ENCODE results near the gene TNFRSF6B.

TNFRSF6B gene

DNA sequence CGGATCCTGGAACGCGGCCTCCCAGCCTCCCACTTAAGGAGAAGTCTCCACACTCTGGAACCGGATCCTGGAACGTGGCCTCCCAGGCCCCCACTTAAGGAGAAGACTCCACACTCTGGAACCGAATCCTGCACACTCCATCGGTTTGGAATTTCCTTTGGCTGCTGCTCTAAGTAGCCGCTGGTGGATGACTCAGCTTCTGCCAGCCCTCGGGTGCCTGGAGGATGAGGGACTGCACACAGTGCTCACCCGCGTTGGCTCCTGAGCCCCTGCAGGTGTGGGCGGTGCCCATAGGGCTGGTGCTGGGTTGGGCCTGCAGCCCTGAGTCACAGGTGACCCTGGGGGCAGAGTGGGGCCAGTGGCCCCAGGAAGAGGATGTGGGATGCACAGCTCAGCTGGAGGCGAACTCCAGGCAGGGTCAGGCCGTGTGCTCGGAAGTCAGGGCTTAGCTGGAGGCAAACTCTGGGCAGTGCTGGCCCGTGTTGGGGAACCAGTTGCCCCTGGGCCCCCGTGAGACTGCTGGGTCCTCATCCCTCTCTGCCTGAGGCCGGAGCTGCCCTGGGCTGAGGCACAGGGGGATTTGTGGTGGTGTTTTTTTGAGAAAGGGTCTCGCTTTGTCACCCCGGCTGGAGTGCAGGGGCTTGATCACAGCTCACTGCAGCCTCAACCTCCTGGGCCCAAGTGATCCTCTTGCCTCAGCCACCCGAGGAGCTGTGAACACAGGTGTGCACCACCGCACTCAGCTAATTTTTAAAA lies 13.9 kb upstream of the TNFRSF6B start:
- peak in 2 of 51 donors; percentile 12 to 53 for DNase-seq

GRCh38 chr20:63685269-63686026 lies 11.0 kb upstream of the TNFRSF6B start:
- no peak for DNase-seq

DNA sequence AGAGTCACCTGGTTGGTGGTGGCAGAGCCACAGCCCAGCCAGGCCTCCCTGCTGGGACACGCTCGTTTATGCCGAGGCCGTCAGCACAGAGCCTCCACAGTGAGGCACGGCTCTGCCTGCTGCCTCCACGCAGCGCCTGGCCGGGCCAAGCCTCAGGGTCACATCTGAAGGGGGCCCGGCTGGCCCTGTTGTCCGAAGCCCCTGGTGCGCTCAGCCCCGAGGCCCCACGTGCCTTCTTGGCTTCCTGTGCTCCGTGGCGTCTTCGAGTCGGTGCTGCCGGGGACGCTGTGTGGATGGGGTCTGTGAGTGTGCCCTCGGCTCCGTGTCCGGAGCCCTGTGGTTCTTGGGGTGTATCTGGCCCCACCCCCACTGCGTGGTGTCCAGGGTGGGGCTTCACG lies 10.4 kb upstream of the TNFRSF6B start:
- no peak for DNase-seq

GRCh38 chr20:63686492-63687321 lies 9.7 kb upstream of the TNFRSF6B start:
- DNase-seq = peak in 4 of 51 donors; percentile 9 to 35 (median 17)

GRCh38 chr20:63687419-63688178 lies 8.9 kb upstream of the TNFRSF6B start:
- DNase-seq = no peak

DNA sequence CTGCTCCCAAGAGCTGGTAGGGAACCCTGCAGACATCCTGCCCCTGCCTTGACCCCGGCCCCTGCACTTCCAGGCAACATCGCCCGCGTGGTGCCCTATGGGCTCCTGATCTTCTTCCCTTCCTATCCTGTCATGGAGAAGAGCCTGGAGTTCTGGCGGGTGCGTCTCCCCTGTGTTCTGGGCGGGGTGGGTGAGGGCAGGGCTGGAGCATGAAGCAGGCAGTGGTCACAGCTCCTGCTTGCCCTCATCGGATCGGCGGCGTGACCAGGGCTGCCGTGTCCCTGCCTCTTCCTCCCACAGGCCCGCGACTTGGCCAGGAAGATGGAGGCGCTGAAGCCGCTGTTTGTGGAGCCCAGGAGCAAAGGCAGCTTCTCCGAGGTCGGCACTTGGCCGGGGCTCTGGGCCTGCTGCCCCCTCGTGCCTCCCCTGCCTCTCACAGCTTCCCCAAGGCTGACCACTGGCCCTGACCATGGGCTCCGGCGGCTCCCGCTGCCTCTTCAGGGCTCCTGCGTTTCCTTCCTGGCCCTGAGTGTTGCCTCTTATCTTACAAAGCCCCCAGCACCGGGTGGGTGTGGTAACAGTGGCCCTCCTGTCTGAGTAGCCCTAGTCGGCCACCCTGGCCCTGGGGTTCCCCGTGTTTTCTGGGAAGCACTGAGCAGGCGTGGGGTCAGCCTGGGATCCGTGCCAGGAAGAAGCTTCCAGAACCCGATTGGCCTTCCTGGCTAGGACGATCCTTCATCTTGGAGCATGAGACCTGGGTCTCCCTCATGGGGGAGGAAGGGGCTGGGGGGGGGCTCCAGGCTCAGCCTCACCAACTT lies 8.0 kb upstream of the TNFRSF6B start:
- peak in 1 of 51 donors; percentile 15 for DNase-seq

GRCh38 chr20:63689046-63690002 lies 7.1 kb upstream of the TNFRSF6B start:
- DNase-seq = no peak

DNA sequence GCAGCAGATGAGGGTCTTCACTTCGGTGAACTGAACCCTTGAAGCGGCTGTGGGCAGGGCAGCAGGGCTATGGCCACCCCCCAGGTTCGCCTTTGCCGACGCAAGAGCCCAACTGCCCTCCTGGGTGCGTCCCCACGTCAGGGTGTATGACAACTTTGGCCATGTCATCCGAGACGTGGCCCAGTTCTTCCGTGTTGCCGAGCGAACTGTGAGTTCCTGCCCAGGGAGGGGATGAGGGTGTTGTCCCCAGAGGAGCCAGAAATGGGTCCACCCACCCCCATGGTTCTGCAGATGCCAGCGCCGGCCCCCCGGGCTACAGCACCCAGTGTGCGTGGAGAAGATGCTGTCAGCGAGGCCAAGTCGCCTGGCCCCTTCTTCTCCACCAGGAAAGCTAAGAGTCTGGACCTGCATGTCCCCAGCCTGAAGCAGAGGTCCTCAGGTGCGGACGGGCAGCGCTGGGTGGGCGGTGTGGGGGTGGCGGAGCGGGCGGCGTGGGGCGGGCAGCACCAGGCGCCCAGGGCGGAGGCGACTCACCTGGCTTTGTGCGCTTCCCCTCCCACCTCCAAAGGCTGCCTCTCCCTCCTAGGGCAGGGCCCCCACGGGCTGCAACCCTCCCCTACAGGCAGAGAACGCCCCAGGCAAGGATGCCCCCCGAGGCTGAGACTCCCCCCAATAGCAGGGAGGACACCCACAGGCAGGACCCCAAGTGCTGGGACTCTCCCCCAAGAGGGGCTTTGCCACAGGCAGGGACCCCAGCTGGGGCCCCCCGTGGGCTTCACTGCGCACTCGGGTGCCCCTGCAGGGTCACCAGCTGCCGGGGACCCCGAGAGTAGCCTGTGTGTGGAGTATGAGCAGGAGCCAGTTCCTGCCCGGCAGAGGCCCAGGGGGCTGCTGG lies 6.2 kb upstream of the TNFRSF6B start:
- no peak for DNase-seq

GRCh38 chr20:63690898-63691710 lies 5.3 kb upstream of the TNFRSF6B start:
- no peak for DNase-seq

GRCh38 chr20:63691711-63692435 lies 4.6 kb upstream of the TNFRSF6B start:
- no peak for DNase-seq

- no peak for DNase-seq
Measured at GRCh38 chr20:63692436-63693082, 3.9 kb upstream of the TNFRSF6B start.

DNA sequence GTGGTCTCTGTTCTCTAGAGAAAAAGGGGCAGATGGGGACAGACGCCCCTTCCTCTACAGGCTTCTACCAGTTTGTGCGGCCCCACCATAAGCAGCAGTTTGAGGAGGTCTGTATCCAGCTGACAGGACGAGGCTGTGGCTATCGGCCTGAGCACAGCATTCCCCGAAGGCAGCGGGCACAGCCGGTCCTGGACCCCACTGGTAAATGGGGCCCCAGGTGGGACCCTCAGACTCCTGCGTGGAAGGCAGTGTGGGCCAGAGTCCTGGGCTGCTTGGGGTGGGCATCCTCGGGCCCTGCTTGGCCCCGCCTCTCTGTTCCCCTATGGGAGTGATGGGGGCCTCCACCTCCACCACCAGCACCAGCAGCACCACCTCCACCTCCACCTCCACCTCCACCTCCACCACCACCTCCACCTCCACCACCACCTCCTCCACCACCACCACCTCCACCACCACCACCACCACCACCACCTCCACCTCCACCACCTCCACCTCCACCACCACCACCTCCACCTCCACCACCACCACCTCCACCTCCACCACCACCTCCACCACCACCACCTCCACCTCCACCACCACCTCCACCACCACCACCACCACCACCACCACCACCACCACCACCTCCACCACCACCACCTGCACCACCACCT lies 3.2 kb upstream of the TNFRSF6B start:
- DNase-seq = peak in 3 of 51 donors; percentile 17 to 32 (median 27)

- no peak for DNase-seq
Measured at GRCh38 chr20:63693733-63694583, 2.5 kb upstream of the TNFRSF6B start.
